GM10266 (cell line): ENCODE measurements around the gene RRM2.

Source experiments
- DNase-seq: peaks from one replicate; pipeline ENCODE4 v3.0.0; 2012; ENCODE audit errors: extremely low spot score
- CTCF ChIP-seq: IDR thresholded peaks from 2 replicates; pipeline ENCODE4 v1.5.1; 2012; ENCODE audit warnings: mild to moderate bottlenecking, low read depth; ENCODE audit not compliant: control insufficient read depth, insufficient read depth; ENCODE audit errors: missing control alignments

RRM2 gene

GRCh38 chr2:10150436-10150835 is 27.9 kb downstream of the RRM2 start:
- DNase-seq, result no peak
- no peak for TF ChIP-seq CTCF

- no peak for TF ChIP-seq CTCF
- no peak for DNase-seq
These were observed 28.9 kb downstream of the RRM2 start for GRCh38 chr2:10151462-10151861.

- TF ChIP-seq CTCF, result no peak
- no peak for DNase-seq
These were observed 34.8 kb downstream of the RRM2 start for GRCh38 chr2:10157293-10157692.

GRCh38 chr2:10158681-10159080 is 36.1 kb downstream of the RRM2 start:
- TF ChIP-seq CTCF, result no peak
- no peak for DNase-seq

GRCh38 chr2:10159086-10159485 is 36.5 kb downstream of the RRM2 start:
- no peak for DNase-seq
- TF ChIP-seq CTCF, result no peak

- TF ChIP-seq CTCF, result no peak
These were observed 37.1 kb downstream of the RRM2 start for GRCh38 chr2:10159581-10160131.

GRCh38 chr2:10160203-10160955 is 37.8 kb downstream of the RRM2 start:
- no peak for DNase-seq
- TF ChIP-seq CTCF, result no peak

More at GRCh38 chr2:10159581-10160131, 37.1 kb downstream of the RRM2 start:
- no peak for DNase-seq
